UCSD-AML1 (cell line): ENCODE data around the gene IRF8.
A peak's percentile ranks its signal among the peaks of the same experiment; 100 is the strongest.
"Not testable (repeated sequence)": the region's sequence is repeated elsewhere in the genome, so short reads cannot be mapped to it uniquely, and the experiment has no call there.

Experiments
- DNase-seq: peaks from one replicate; lab custom pipeline; 2025; ENCODE audit not compliant: unreplicated experiment; lab: John Stamatoyannopoulos, UW

Gene IRF8

GRCh38 chr16:85934210-85934609, 35.2 kb downstream of the IRF8 start:
- no peak for DNase-seq

- no peak for DNase-seq
Measured at GRCh38 chr16:85935391-85935973, 36.5 kb downstream of the IRF8 start.

- peak; percentile 55 for DNase-seq
Measured at GRCh38 chr16:85935974-85936760, 37.2 kb downstream of the IRF8 start.

- no peak for DNase-seq
Measured at GRCh38 chr16:85936816-85937215, 37.9 kb downstream of the IRF8 start.

- no peak for DNase-seq
Measured at GRCh38 chr16:85940214-85940613, 41.3 kb downstream of the IRF8 start.

GRCh38 chr16:85941863-85942644, 43.1 kb downstream of the IRF8 start:
- DNase-seq = no peak

GRCh38 chr16:85942659-85943058, 43.7 kb downstream of the IRF8 start:
- not testable (repeated sequence) for DNase-seq

- no peak for DNase-seq
Measured at GRCh38 chr16:85943711-85944110, 44.7 kb downstream of the IRF8 start.

- DNase-seq = no peak
Measured at GRCh38 chr16:85944572-85945423, 45.8 kb downstream of the IRF8 start.

- DNase-seq = no peak
Measured at GRCh38 chr16:85945424-85945751, 46.4 kb downstream of the IRF8 start.

- DNase-seq = no peak
Measured at GRCh38 chr16:85946541-85947124, 47.7 kb downstream of the IRF8 start.

GRCh38 chr16:85947230-85948137, 48.5 kb downstream of the IRF8 start:
- no peak for DNase-seq

GRCh38 chr16:85948138-85948509, 49.2 kb downstream of the IRF8 start:
- no peak for DNase-seq

- no peak for DNase-seq
Measured at GRCh38 chr16:85948616-85949265, 49.8 kb downstream of the IRF8 start.

- no peak for DNase-seq
Measured at GRCh38 chr16:85950136-85950918, 51.4 kb downstream of the IRF8 start.

GRCh38 chr16:85952197-85952596, 53.2 kb downstream of the IRF8 start:
- no peak for DNase-seq

GRCh38 chr16:85952811-85953210, 53.8 kb downstream of the IRF8 start:
- DNase-seq = no peak

GRCh38 chr16:85954927-85955519, 56.1 kb downstream of the IRF8 start:
- DNase-seq = no peak
